ENCODE results near the gene PRELP.

The PRELP gene

GRCh38 chr1:203522237-203522636 is 46.6 kb downstream of the PRELP start:
- no peak for DNase-seq (ENCODE audit: low read depth)
- TF ChIP-seq CTCF (conservative IDR thresholded peaks at IDR 0.05; ENCODE audit: low read depth, low read length) = no peak
- no peak overlapping the region for H3K4me3 ChIP-seq (ENCODE audit: low read length)

GRCh38 chr1:203523667-203524066 is 48.1 kb downstream of the PRELP start:
- no peak for TF ChIP-seq CTCF (conservative IDR thresholded peaks at IDR 0.05; ENCODE audit: low read depth, low read length)
- no peak for DNase-seq (ENCODE audit: low read depth)
- H3K4me3 ChIP-seq (ENCODE audit: low read length) = no peak overlapping the region

GRCh38 chr1:203524152-203524551 is 48.5 kb downstream of the PRELP start:
- TF ChIP-seq CTCF (conservative IDR thresholded peaks at IDR 0.05; ENCODE audit: low read depth, low read length) = no peak
- H3K4me3 ChIP-seq (ENCODE audit: low read length) = no peak overlapping the region
- no peak for DNase-seq (ENCODE audit: low read depth)

GRCh38 chr1:203524824-203525223 is 49.2 kb downstream of the PRELP start:
- no peak for DNase-seq (ENCODE audit: low read depth)
- no peak overlapping the region for H3K4me3 ChIP-seq (ENCODE audit: low read length)
- no peak for TF ChIP-seq CTCF (conservative IDR thresholded peaks at IDR 0.05; ENCODE audit: low read depth, low read length)

- no peak overlapping the region for H3K4me3 ChIP-seq (ENCODE audit: low read length)
- DNase-seq (ENCODE audit: low read depth) = no peak
- TF ChIP-seq CTCF (conservative IDR thresholded peaks at IDR 0.05; ENCODE audit: low read depth, low read length) = no peak
These were observed 50.1 kb downstream of the PRELP start for GRCh38 chr1:203525685-203526084.

- DNase-seq (ENCODE audit: low read depth) = no peak
- TF ChIP-seq CTCF (conservative IDR thresholded peaks at IDR 0.05; ENCODE audit: low read depth, low read length) = no peak
- no peak overlapping the region for H3K4me3 ChIP-seq (ENCODE audit: low read length)
These were observed 50.5 kb downstream of the PRELP start for GRCh38 chr1:203526130-203526529.

- DNase-seq (ENCODE audit: low read depth) = no peak
- TF ChIP-seq CTCF (conservative IDR thresholded peaks at IDR 0.05; ENCODE audit: low read depth, low read length) = no peak
- H3K4me3 ChIP-seq (ENCODE audit: low read length) = no peak overlapping the region
These were observed 51.0 kb downstream of the PRELP start for GRCh38 chr1:203526572-203526971.
